Measurements from ENCODE around the gene MARK2.

Gene MARK2

GRCh38 chr11:63920126-63920938 lies 81.4 kb downstream of the MARK2 start:
- DNase-seq = peak in 54 of 58 donors; percentile 27 to 89 (median 74)

- DNase-seq = no peak
Observed at GRCh38 chr11:63920939-63921417, 82.1 kb downstream of the MARK2 start.

GRCh38 chr11:63922673-63923192 lies 83.8 kb downstream of the MARK2 start:
- no peak for DNase-seq

- DNase-seq = no peak
Observed at GRCh38 chr11:63923319-63923718, 84.4 kb downstream of the MARK2 start.

- no peak for DNase-seq
Observed at GRCh38 chr11:63929616-63930015, 90.7 kb downstream of the MARK2 start.

- peak in 6 of 58 donors; percentile 14 to 45 (median 30) for DNase-seq
Observed at GRCh38 chr11:63931045-63931444, 92.1 kb downstream of the MARK2 start.

- peak in 20 of 58 donors; percentile 16 to 76 (median 40) for DNase-seq
Observed at GRCh38 chr11:63931876-63932275, 93.0 kb downstream of the MARK2 start.

GRCh38 chr11:63933459-63933858 lies 94.5 kb downstream of the MARK2 start:
- DNase-seq = peak in 13 of 58 donors; percentile 20 to 60 (median 32)

- DNase-seq = peak in 1 of 58 donors; percentile 48
Observed at GRCh38 chr11:63937713-63938478, 99.0 kb downstream of the MARK2 start.

GRCh38 chr11:63938479-63939396 lies 99.8 kb downstream of the MARK2 start, which contains the start of gene NAA40:
Gene NAA40 (plus strand): TSS chr11:63939002. CDS start chr11:63939097, 95 bp downstream.
- peak in 57 of 58 donors; percentile 44 to 95 (median 82) for DNase-seq

GRCh38 chr11:63939397-63939891 lies 100.5 kb downstream of the MARK2 start:
- no peak for DNase-seq

- no peak for DNase-seq
Observed at GRCh38 chr11:63940786-63941185, 101.9 kb downstream of the MARK2 start.

GRCh38 chr11:63941901-63942300 lies 103.0 kb downstream of the MARK2 start:
- no peak for DNase-seq

GRCh38 chr11:63942803-63943202 lies 103.9 kb downstream of the MARK2 start:
- DNase-seq = no peak

- peak in 3 of 58 donors; percentile 13 to 19 (median 16) for DNase-seq
Observed at GRCh38 chr11:63944987-63945386, 106.1 kb downstream of the MARK2 start.

- DNase-seq = peak in 53 of 58 donors; percentile 14 to 84 (median 55)
Observed at GRCh38 chr11:63945477-63946163, 106.7 kb downstream of the MARK2 start.

- no peak for DNase-seq
Observed at GRCh38 chr11:63951779-63952536, 113.0 kb downstream of the MARK2 start.

- no peak for DNase-seq
Observed at GRCh38 chr11:63952570-63952969, 113.7 kb downstream of the MARK2 start.

- DNase-seq = no peak
Observed at GRCh38 chr11:63958008-63958407, 119.1 kb downstream of the MARK2 start.
